Measurements from ENCODE around the gene CARD10.
A peak's percentile ranks its signal among the peaks of the same experiment; 100 is the strongest.
"Not testable (repeated sequence)": the region's sequence is repeated elsewhere in the genome, so short reads cannot be mapped to it uniquely, and the experiment has no call there.

The CARD10 gene

GRCh38 chr22:37545703-37546436 lies 26.7 kb upstream of the CARD10 start:
- no peak for TF ChIP-seq CTCF (IDR thresholded peaks at IDR 0.05; ENCODE audit: control insufficient read depth, insufficient read depth, low read depth, low read length, missing control alignments)
- peak overlapping the region; percentile 39 for H3K4me3 ChIP-seq (ENCODE audit: control insufficient read depth, low read depth, low read length)
- peak; percentile 81 for DNase-seq (ENCODE audit: low read depth)

GRCh38 chr22:37544955-37545702 lies 25.9 kb upstream of the CARD10 start:
- H3K4me3 ChIP-seq (ENCODE audit: control insufficient read depth, low read depth, low read length), result peak overlapping the region; percentile 39
- TF ChIP-seq CTCF (IDR thresholded peaks at IDR 0.05; ENCODE audit: control insufficient read depth, insufficient read depth, low read depth, low read length, missing control alignments), result peak; percentile 87
- DNase-seq (ENCODE audit: low read depth), result no peak

GRCh38 chr22:37542959-37543358 lies 23.7 kb upstream of the CARD10 start:
- DNase-seq (ENCODE audit: low read depth), result no peak
- H3K4me3 ChIP-seq (ENCODE audit: control insufficient read depth, low read depth, low read length), result no peak overlapping the region
- TF ChIP-seq CTCF (IDR thresholded peaks at IDR 0.05; ENCODE audit: control insufficient read depth, insufficient read depth, low read depth, low read length, missing control alignments), result no peak

- not testable (repeated sequence) for DNase-seq (ENCODE audit: low read depth); H3K4me3 ChIP-seq (ENCODE audit: control insufficient read depth, low read depth, low read length)
These were observed 23.2 kb upstream of the CARD10 start for GRCh38 chr22:37542416-37542815.

GRCh38 chr22:37539790-37540189 lies 20.6 kb upstream of the CARD10 start:
- H3K4me3 ChIP-seq (ENCODE audit: control insufficient read depth, low read depth, low read length), result not testable (repeated sequence)

GRCh38 chr22:37538590-37539357 lies 19.6 kb upstream of the CARD10 start:
- peak; percentile 96 for TF ChIP-seq CTCF (IDR thresholded peaks at IDR 0.05; ENCODE audit: control insufficient read depth, insufficient read depth, low read depth, low read length, missing control alignments)
- DNase-seq (ENCODE audit: low read depth), result no peak
- no peak overlapping the region for H3K4me3 ChIP-seq (ENCODE audit: control insufficient read depth, low read depth, low read length)

More at GRCh38 chr22:37539790-37540189, 20.6 kb upstream of the CARD10 start:
- not testable (repeated sequence) for DNase-seq (ENCODE audit: low read depth)

DNA sequence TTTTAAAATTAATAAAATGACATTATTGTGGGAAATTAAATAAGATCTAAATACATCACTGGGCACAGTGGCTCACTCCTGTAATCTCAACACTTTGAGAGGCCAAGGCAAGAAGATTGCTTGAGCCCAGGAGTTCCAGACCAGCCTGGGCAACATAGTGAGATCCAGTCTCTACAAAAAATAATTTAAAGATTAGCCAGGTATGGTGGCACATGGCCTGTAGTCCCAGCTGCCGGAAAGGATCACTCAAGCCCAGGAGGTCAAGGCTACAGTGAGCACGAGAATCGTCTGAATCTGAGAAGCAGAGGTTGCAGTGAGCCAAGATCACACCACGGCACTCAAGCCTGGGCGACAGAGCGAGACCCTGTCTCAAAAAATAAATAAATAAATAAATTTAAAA lies 15.9 kb upstream of the CARD10 start:
- DNase-seq (ENCODE audit: low read depth), result no peak
- no peak overlapping the region for H3K4me3 ChIP-seq (ENCODE audit: control insufficient read depth, low read depth, low read length)
- no peak for TF ChIP-seq CTCF (IDR thresholded peaks at IDR 0.05; ENCODE audit: control insufficient read depth, insufficient read depth, low read depth, low read length, missing control alignments)
